HL-60 (cell line): ENCODE results near the gene TMX3.

ENCODE experiments used
- DNase-seq, 2 experiments: peaks; one replicate each; pipeline ENCODE4 v3.0.0-alpha.2; 2010 to 2020; ENCODE audit warnings: low read depth in 1 of 2, low spot score in 1 of 2
- H3K27ac ChIP-seq: fragments of 250-450 bp; sonication (Bioruptor Pico); replicated peaks from 2 replicates; pipeline ENCODE4 v1.5.1; 2020; ENCODE audit warnings: mild to moderate bottlenecking, moderate library complexity
- H3K27me3 ChIP-seq: fragments of 250-450 bp; sonication (Bioruptor Pico); 2 replicates; pipeline ENCODE4 v1.5.1; 2021; ENCODE audit warnings: mild to moderate bottlenecking, moderate library complexity; ENCODE audit not compliant: insufficient read depth, poor library complexity, severe bottlenecking
- H3K4me3 ChIP-seq: replicated peaks from 2 replicates; pipeline ENCODE4 v1.5.1; 2011; ENCODE audit warnings: mild to moderate bottlenecking, control low read depth, low read length; ENCODE audit not compliant: insufficient read depth
- GABPA ChIP-seq: IDR thresholded peaks from 2 replicates; pipeline ENCODE4 v1.6.1; 2012; ENCODE audit warnings: low read depth
- POLR2AphosphoS5 ChIP-seq: IDR thresholded peaks from 2 replicates; pipeline ENCODE4 v1.6.1; 2012; ENCODE audit warnings: low read depth
- REST ChIP-seq: IDR thresholded peaks from 2 replicates; pipeline ENCODE4 v1.6.1; 2012; ENCODE audit warnings: low read depth; ENCODE audit not compliant: insufficient replicate concordance
- SPI1 ChIP-seq: IDR thresholded peaks from 2 replicates; pipeline ENCODE4 v1.6.1; 2012; ENCODE audit warnings: low read depth, mild to moderate bottlenecking, borderline replicate concordance
- TF ChIP-seq, protein P1 (sequence below): IDR thresholded peaks from one replicate; pipeline ENCODE4 v1.5.1; 2011; ENCODE audit warnings: low read length, control low read depth, inconsistent platforms; ENCODE audit not compliant: insufficient read depth

The TMX3 gene

GRCh38 chr18:68714366-68714711 lies 569 bp downstream of the TMX3 start:
- Histone ChIP-seq H3K27me3 (no peaks in the 10 kb centered on the region), H3K4me3 (peak overlapping the region; percentile 86), H3K27ac (peak overlapping the region; percentile 90)
- TF ChIP-seq POLR2AphosphoS5 (no peak), SPI1 (no peak), REST (no peak), GABPA (no peak)
- TF ChIP-seq, protein P1, sequence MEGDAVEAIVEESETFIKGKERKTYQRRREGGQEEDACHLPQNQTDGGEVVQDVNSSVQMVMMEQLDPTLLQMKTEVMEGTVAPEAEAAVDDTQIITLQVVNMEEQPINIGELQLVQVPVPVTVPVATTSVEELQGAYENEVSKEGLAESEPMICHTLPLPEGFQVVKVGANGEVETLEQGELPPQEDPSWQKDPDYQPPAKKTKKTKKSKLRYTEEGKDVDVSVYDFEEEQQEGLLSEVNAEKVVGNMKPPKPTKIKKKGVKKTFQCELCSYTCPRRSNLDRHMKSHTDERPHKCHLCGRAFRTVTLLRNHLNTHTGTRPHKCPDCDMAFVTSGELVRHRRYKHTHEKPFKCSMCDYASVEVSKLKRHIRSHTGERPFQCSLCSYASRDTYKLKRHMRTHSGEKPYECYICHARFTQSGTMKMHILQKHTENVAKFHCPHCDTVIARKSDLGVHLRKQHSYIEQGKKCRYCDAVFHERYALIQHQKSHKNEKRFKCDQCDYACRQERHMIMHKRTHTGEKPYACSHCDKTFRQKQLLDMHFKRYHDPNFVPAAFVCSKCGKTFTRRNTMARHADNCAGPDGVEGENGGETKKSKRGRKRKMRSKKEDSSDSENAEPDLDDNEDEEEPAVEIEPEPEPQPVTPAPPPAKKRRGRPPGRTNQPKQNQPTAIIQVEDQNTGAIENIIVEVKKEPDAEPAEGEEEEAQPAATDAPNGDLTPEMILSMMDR: no peak
- DNase-seq: no peak

DNA sequence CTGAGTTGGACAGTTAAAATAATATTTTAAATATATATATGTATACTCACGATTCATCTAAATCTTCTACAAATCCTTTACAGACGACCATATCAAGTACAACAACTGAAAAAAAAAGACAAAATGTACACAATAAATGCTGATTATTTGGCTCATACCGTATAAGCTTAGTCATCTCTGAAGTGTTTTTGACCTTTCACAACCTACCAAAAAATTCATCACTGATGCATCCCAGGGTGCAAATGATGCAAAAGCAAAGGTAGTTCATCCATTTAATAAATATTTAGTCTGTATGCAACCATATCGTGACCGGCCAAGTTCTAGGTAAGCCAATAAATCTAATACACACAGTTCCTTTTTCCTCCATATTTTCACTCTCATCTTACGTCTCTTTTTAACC lies 1.1 kb downstream of the TMX3 start:
- no peak for TF ChIP-seq GABPA
- TF ChIP-seq SPI1: peak; percentile 44; the same call in 1 of the 2 replicates
- no peaks in the 10 kb centered on the region for H3K27me3 ChIP-seq
- H3K27ac ChIP-seq: peak overlapping the region; percentile 90
- DNase-seq: no peak
- H3K4me3 ChIP-seq: peak overlapping the region; percentile 86

GRCh38 chr18:68713131-68713530 lies 1.8 kb downstream of the TMX3 start:
- no peak for DNase-seq
- Histone ChIP-seq H3K27ac (no peak overlapping the region), H3K27me3 (no peaks in the 10 kb centered on the region), H3K4me3 (no peak overlapping the region)
- TF ChIP-seq, protein P1: no peak
- TF ChIP-seq POLR2AphosphoS5 (no peak), GABPA (no peak), REST (no peak), SPI1 (no peak)

DNA sequence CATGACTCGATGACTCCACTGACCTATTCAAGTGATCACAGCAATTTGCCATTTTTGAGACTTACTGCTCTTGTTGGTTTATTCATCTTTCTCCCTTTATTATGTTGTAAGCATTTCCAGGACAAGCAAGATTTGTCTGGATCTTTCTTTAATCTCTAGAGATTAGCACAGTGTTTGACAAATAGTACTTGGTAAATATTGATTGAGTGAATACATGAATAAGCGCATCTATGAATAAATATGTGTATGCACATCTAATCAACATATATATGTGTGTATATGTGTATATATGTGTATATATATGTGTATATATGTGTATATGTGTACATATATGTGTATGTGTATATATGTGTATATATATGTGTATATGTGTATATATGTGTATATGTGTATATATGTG lies 7.3 kb downstream of the TMX3 start:
- DNase-seq: no peak
- TF ChIP-seq REST (no peak), POLR2AphosphoS5 (no peak), GABPA (no peak), SPI1 (no peak)
- TF ChIP-seq, protein P1: no peak
- no peak overlapping the region for H3K27ac ChIP-seq
- H3K27me3 ChIP-seq: no peaks in the 10 kb centered on the region
- no peak overlapping the region for H3K4me3 ChIP-seq
